HEK293T (cell line): ENCODE data around the gene STXBP6.

ENCODE experiments used
- ARNT ChIP-seq: fragments of 450-650 bp; IDR thresholded peaks from 2 replicates; pipeline ENCODE4 v1.6.1; 2017; ENCODE audit warnings: mild to moderate bottlenecking
- BHLHE40 ChIP-seq: fragments of 450-650 bp; IDR thresholded peaks from 2 replicates; pipeline ENCODE4 v1.6.1; 2016; ENCODE audit warnings: mild to moderate bottlenecking, moderate library complexity, borderline replicate concordance
- FOXA1 ChIP-seq: fragments of 450-650 bp; IDR thresholded peaks from 2 replicates; pipeline ENCODE4 v1.6.1; 2016; ENCODE audit warnings: mild to moderate bottlenecking
- FOXK2 ChIP-seq: fragments of 450-650 bp; IDR thresholded peaks from 2 replicates; pipeline ENCODE4 v1.6.1; 2016; ENCODE audit warnings: mild to moderate bottlenecking
- L3MBTL2 ChIP-seq: fragments of 450-650 bp; conservative IDR thresholded peaks from 2 replicates; pipeline ENCODE4 v1.6.1; 2016; ENCODE audit warnings: mild to moderate bottlenecking
- NFRKB ChIP-seq: fragments of 450-650 bp; IDR thresholded peaks from 2 replicates; pipeline ENCODE4 v1.6.1; 2016; ENCODE audit warnings: mild to moderate bottlenecking, moderate library complexity
- PKNOX1 ChIP-seq: fragments of 450-650 bp; IDR thresholded peaks from 2 replicates; pipeline ENCODE4 v1.6.1; 2016
- SUZ12 ChIP-seq: fragments of 450-650 bp; IDR thresholded peaks from 2 replicates; pipeline ENCODE4 v1.6.1; 2016; ENCODE audit warnings: mild to moderate bottlenecking

GRCh38 chr14:24813819-24814259, 236.1 kb downstream of the STXBP6 start:
- TF ChIP-seq FOXK2 (no peak), BHLHE40 (no peak), ARNT (no peak), L3MBTL2 (no peak), FOXA1 (no peak), PKNOX1 (no peak), NFRKB (no peak), SUZ12 (no peak)
